Fibroblast of the conjunctiva (primary cell): Measurements from ENCODE around the gene ADGRL3.

Source experiments
- DNase-seq: peaks from one replicate; pipeline ENCODE4 v3.0.0-alpha.2; 2010; ENCODE audit warnings: low read depth

The ADGRL3 gene

DNA sequence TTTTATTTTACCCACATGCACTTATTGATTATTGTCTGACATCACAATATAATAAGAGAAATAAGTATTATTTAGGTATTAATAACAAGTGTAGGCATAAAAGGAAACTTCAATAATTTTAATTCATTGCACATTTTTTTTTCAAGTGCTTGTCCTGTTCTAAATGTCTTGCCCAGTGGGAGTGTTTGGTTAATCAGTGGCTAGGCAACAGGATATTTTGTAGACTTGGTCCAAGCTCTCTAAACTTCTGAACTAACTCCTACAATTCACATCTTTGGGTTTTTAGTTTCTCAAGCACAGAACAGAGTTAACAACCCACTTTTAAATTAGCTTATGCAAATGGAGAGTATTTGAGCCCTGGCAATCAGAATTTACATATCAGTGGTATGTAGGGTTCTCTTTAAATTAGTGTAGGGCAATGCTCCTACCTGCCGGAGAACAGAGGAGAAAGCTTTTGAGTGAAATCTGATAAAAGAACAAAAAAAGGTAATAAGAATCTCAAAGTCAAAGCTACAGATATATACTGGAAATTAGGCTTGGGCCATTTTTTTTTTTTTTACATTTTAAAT, 353.5 kb downstream of the ADGRL3 start:
- DNase-seq, result no peak

- no peak for DNase-seq
Observed at GRCh38 chr4:61555789-61556188, 355.7 kb downstream of the ADGRL3 start.

- DNase-seq, result no peak
Observed at GRCh38 chr4:61556277-61556676, 356.2 kb downstream of the ADGRL3 start.

DNA sequence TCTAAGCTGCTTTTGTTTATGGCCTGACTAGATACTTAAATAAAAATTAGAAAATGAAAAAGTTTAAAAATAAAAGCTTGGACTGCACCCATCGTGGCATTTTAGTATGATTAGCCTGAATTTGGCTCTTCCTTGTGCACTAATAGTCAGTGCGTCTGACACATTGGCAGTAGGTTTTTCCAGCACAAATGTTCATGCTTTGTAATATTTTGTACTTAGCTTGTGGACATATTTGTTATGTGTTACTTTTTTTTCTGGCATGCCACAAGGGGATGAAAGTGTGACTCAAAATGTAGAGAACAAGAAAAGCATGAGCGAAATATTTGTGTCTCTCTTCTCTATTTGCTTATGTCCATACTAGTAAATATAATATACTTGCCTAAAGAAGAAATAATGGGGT, 359.3 kb downstream of the ADGRL3 start:
- no peak for DNase-seq

DNA sequence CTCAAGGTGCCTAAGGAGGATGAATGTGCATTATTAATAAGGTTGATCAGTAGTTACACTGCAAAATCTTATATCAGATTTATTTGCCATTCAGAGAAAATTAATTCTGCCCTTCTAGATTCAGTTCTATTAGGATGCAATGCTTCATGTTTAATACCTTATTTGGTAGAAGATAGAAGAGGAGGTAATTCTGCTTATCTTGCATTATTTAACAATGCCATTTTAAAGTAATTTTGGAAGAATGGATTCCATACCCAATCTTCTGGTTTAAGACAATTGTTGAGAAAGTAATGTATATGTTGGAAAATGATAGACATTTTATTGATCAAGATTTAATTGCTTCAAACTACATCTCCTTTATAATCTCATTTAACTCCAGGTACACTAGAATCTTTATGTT, 360.9 kb downstream of the ADGRL3 start:
- no peak for DNase-seq

GRCh38 chr4:61571761-61572559, 371.8 kb downstream of the ADGRL3 start:
- DNase-seq, result no peak

DNA sequence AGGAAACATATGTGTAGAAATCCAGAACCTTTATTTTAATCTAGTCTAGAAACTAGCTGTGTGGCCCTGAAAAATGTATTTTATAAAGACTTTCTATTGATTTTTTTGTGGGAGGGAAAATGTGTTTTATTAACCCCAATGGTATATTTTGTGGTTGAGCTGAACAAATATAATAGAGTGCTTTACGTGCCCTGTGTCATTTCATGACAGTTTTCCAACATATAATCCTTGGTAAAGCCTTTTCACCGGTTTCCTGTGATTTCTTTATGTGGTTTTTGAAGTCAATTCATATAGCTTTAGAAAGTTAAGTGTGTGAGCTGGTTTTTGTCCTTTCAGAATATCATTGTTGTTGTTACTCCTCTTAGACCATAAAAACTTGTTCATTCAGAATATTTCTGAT, 375.7 kb downstream of the ADGRL3 start:
- DNase-seq, result no peak

DNA sequence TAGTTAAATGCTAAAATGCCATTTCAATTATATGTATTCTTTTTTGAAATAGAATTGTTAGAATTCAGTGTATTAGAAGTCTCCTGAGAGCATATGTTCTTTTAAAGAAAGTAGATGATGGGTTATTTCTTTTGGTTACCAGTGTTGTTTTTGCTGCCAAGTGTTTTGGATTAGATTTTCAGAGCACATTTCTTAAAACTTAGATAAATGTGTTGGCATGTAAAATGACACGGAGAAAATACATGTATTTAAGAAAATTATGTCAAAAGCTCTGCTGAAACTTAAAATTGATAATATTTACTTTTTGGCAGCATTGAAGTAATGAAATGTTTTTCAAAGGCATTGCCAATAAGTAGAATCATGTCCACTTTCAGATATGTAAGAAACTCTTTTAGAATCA, 379.7 kb downstream of the ADGRL3 start:
- no peak for DNase-seq

GRCh38 chr4:61580721-61581377, 380.7 kb downstream of the ADGRL3 start:
- DNase-seq, result no peak

GRCh38 chr4:61583696-61584095, 383.6 kb downstream of the ADGRL3 start:
- no peak for DNase-seq

- no peak for DNase-seq
Observed at GRCh38 chr4:61588621-61589402, 388.7 kb downstream of the ADGRL3 start.

DNA sequence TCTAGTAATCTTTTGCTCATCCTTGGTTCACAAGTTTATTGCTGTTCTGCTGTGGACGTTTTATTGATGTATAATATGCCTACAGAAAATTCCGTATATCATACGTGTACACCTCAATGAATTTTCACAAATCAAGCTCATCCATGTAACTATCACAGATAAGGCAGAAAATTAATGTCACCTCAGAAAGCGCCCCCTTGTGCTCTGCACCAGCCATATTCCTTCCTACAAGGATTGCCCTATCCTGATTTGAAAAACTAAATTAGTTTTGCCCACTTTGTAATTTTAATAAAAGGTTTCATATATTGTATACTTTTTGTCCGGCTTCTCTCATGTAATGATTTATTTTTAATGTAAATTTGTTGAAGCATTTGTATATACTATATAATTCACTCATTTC, 390.8 kb downstream of the ADGRL3 start:
- no peak for DNase-seq

- DNase-seq, result no peak
Observed at GRCh38 chr4:61596606-61597340, 396.6 kb downstream of the ADGRL3 start.

GRCh38 chr4:61603086-61603485, 403.0 kb downstream of the ADGRL3 start:
- DNase-seq, result no peak

- DNase-seq, result no peak
Observed at GRCh38 chr4:61604054-61604453, 403.9 kb downstream of the ADGRL3 start.

DNA sequence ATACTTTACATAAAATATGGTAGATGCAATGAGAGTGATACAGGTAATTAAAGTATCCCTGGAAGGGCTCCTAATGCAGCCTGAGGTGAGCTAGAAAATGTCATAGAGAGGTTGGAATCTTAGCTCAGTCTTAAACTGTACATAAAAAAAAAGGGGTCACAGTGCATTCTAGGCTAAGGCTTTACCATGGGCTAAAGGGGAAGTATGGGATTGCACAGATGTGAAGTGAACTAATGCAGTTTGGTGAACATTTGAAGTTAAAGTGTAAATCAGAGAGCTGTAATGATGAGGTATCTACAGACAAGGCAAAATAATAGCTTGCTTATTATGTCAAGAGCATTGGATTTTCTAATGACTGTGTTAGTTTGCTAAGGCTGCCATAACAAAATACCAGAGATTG, 405.9 kb downstream of the ADGRL3 start:
- DNase-seq, result no peak

DNA sequence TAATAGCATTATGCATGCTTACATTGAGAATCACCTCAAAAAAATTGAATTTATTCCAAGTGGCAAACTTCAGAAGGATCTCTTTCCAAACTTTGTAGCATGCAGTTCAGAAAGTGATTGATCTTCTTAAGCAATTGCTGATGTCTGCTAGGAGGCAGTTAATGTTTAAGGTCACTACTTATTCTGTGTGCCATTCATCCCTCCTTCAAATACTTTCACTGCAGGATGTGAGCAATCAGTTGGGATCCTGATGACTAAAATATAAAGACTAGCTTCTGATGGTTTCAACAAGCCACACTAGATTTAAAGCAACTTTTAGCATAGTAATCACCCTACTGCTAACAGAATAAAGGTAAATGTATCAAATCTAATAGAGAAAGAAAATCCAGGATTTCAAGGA, 414.1 kb downstream of the ADGRL3 start:
- no peak for DNase-seq

DNA sequence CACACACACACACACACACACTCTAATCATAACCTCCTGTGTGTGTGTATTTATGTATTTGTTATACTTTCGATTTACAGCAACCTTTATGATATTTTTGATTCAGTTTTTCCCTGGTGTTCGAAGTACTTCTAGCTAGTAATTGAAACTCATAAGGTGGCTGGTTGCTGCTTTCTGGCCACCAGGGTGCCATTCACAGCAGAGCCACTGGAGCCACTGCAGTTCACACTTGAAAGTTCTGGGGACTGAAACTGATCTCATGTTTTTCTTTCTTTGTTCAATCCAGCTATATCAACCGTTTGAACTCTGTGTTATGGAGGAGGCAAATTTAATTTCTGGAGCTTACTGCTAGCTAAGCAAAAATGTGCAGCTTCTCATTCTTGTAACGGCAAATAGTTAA, 419.4 kb downstream of the ADGRL3 start:
- no peak for DNase-seq

GRCh38 chr4:61628282-61628681, 428.2 kb downstream of the ADGRL3 start:
- DNase-seq, result no peak

- no peak for DNase-seq
Observed at GRCh38 chr4:61628727-61629126, 428.6 kb downstream of the ADGRL3 start.

- no peak for DNase-seq
Observed at GRCh38 chr4:61630548-61630947, 430.4 kb downstream of the ADGRL3 start.

DNA sequence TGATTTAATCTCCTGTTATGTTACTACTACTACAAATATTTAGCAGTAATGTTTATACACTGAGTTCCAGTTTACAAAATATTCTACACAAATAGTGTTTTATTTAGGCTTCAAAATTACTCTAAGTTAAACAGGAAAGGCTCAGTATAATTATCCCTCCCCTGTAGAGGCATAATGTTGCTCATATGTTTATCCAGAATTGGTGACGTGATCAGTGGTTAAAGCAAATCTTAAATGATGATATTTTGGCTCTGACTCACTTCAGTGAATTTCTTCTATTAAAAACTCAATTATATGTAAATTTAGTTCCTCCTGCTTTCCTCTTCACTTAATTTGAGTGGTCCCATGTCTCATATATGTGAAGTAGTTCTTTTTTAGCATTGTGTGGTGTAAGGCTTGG, 438.5 kb downstream of the ADGRL3 start:
- DNase-seq, result no peak
